ENCODE measurements around the gene ADH1A.

DNA sequence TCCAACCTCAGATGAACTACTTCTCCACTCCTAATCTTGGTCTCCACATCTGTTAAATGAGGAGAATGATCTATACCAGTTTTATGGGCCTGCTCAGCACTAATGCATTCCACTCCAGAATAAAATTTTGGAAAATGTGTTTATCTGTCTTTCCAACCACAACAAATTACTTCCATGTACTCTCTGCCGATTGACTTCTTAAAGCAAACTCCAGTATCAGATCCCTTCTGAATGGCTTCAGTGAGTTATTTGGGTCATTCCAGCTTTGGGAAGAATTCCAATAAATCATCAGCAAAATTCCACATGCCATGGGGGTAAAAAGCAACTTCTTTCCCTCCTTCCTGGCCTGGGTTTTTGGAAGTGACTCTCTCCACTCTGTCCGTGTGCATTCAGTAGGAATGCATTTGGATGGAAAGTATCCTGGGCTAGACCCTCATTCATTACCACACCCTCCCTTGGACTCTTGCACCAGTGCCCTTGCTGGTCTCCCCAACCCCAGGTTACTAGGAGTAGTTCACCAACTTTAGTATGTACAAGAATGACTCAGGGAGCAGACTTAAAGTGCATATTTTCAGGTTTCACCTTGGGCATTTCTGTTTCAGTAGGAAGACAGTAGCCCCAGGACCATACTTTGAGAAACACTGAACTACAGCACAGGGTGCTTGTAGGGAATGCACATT lies 56.3 kb downstream of the ADH1A start:
- no peak for TF ChIP-seq CTCF (IDR thresholded peaks at IDR 0.05)
- TF ChIP-seq POLR2A (IDR thresholded peaks at IDR 0.05) = no peak
- no peak for TF ChIP-seq EP300 (IDR thresholded peaks at IDR 0.05)
